ENCODE data around the gene FTSJ3.
"Not testable (repeated sequence)": the region's sequence is repeated elsewhere in the genome, so short reads cannot be mapped to it uniquely, and the experiment has no call there.

The FTSJ3 gene

GRCh38 chr17:63826468-63827001 lies 928 bp downstream of the FTSJ3 start:
- DNase-seq = no peak

- DNase-seq = no peak
These were observed 3.1 kb downstream of the FTSJ3 start for GRCh38 chr17:63824362-63824761.

GRCh38 chr17:63823659-63824331 lies 3.7 kb downstream of the FTSJ3 start:
- no peak for DNase-seq

- no peak for DNase-seq
These were observed 4.9 kb downstream of the FTSJ3 start for GRCh38 chr17:63822537-63822936.

- no peak for DNase-seq
These were observed 5.7 kb downstream of the FTSJ3 start for GRCh38 chr17:63821804-63822203.

GRCh38 chr17:63820963-63821561 lies 6.4 kb downstream of the FTSJ3 start:
- DNase-seq = no peak

- DNase-seq = no peak
These were observed 7.6 kb downstream of the FTSJ3 start for GRCh38 chr17:63819585-63820537.

- DNase-seq = no peak
These were observed 8.3 kb downstream of the FTSJ3 start for GRCh38 chr17:63819131-63819530.

GRCh38 chr17:63817736-63818385 lies 9.6 kb downstream of the FTSJ3 start:
- no peak for DNase-seq

- DNase-seq = no peak
These were observed 10.8 kb downstream of the FTSJ3 start for GRCh38 chr17:63816669-63817068.

GRCh38 chr17:63816123-63816522 lies 11.3 kb downstream of the FTSJ3 start:
- DNase-seq = no peak

- DNase-seq = no peak
These were observed 17.5 kb downstream of the FTSJ3 start for GRCh38 chr17:63809970-63810369.

- no peak for DNase-seq
These were observed 21.9 kb downstream of the FTSJ3 start for GRCh38 chr17:63805591-63805990.

GRCh38 chr17:63804328-63804727 lies 23.1 kb downstream of the FTSJ3 start:
- no peak for DNase-seq

- DNase-seq = no peak
These were observed 26.7 kb downstream of the FTSJ3 start for GRCh38 chr17:63800783-63801182.

- no peak for DNase-seq
These were observed 28.8 kb downstream of the FTSJ3 start for GRCh38 chr17:63798572-63799106.

- DNase-seq = not testable (repeated sequence)
These were observed 31.1 kb downstream of the FTSJ3 start for GRCh38 chr17:63796375-63796774.

GRCh38 chr17:63792055-63792729 lies 35.3 kb downstream of the FTSJ3 start:
- no peak for DNase-seq

- DNase-seq = no peak
These were observed 37.4 kb downstream of the FTSJ3 start for GRCh38 chr17:63790057-63790456.

- DNase-seq = no peak
These were observed 40.3 kb downstream of the FTSJ3 start for GRCh38 chr17:63786971-63787711.

- no peak for DNase-seq
These were observed 41.3 kb downstream of the FTSJ3 start for GRCh38 chr17:63786117-63786516.
